Esophagus muscularis mucosa (tissue), 3 donors: ENCODE results near the gene MAP2.

Experiments used
- CTCF ChIP-seq, 3 experiments: fragments of 200-600 bp in 2 of 3; fragments of 450-650 bp in 1 of 3; sonication (generic) in 2 of 3; IDR thresholded peaks; one replicate each; pipeline ENCODE4 v1.5.1; 2017 to 2019; ENCODE audit warnings: antibody characterized with exemption in 3 of 3, mild to moderate bottlenecking in 2 of 3, moderate library complexity in 1 of 3
- POLR2A ChIP-seq: fragments of 450-650 bp; IDR thresholded peaks from one replicate; pipeline ENCODE4 v1.6.1; 2017; ENCODE audit warnings: antibody characterized with exemption, moderate library complexity, mild to moderate bottlenecking, low read depth

GRCh38 chr2:209424199-209424701 is 403 bp downstream of the MAP2 start:
- TF ChIP-seq CTCF (IDR thresholded peaks at IDR 0.05) (no peak), POLR2A (no peak)
